Kidney epithelial cell (primary cell): ENCODE data around the gene ALOX15. TPM values are rescaled to one million over a fixed set of nuclear protein-coding genes. Genes with fewer than 3 reads are reported as not detected.

Experiments used
- DNase-seq: peaks from one replicate; pipeline ENCODE4 v3.0.0-alpha.2; 2010; ENCODE audit warnings: low read depth
- H3K27me3 ChIP-seq: 2 replicates; pipeline ENCODE4 v1.6.0; 2011; ENCODE audit warnings: low read length; ENCODE audit not compliant: control insufficient read depth, insufficient read depth
- H3K36me3 ChIP-seq: 2 replicates; pipeline ENCODE4 v1.5.1; 2011; ENCODE audit warnings: low read length; ENCODE audit not compliant: control insufficient read depth, insufficient read depth
- H3K4me3 ChIP-seq: 2 replicates; pipeline ENCODE4 v1.5.1; 2011; ENCODE audit warnings: low read depth, mild to moderate bottlenecking, control low read depth, low read length
- CTCF ChIP-seq: IDR thresholded peaks from 2 replicates; pipeline ENCODE4 v1.5.1; 2011; ENCODE audit warnings: mild to moderate bottlenecking, moderate library complexity, low read length, control low read depth, inconsistent platforms; ENCODE audit not compliant: insufficient read depth, poor library complexity, severe bottlenecking
- total RNA-seq: library from RNA; depleted of rRNA; stranded (reverse); fragments of >200 nt; gene quantifications from 2 replicates; pipeline ENCODE4 v1.2.3, GENCODE V29; 2015

ALOX15 gene
- total RNA-seq, 1 donor from 2014 or later, result not detected

GRCh38 chr17:4635823-4636375, 5.6 kb downstream of the ALOX15 start:
- H3K36me3 ChIP-seq, result no peaks in the 10 kb centered on the region
- DNase-seq, result no peak
- peaks cover 36% of the 10 kb centered on the region for H3K27me3 ChIP-seq
- H3K4me3 ChIP-seq, result no peak overlapping the region
- no peak for TF ChIP-seq CTCF

GRCh38 chr17:4634976-4635375, 6.5 kb downstream of the ALOX15 start:
- DNase-seq, result no peak
- peaks cover 31% of the 10 kb centered on the region for H3K27me3 ChIP-seq
- no peaks in the 10 kb centered on the region for H3K36me3 ChIP-seq
- no peak for TF ChIP-seq CTCF
- H3K4me3 ChIP-seq, result no peak overlapping the region

- Histone ChIP-seq H3K36me3 (no peaks in the 10 kb centered on the region), H3K4me3 (no peak overlapping the region), H3K27me3 (peaks cover 20% of the 10 kb centered on the region)
- no peak for TF ChIP-seq CTCF
- no peak for DNase-seq
These were observed 7.8 kb downstream of the ALOX15 start for GRCh38 chr17:4633643-4634042.

GRCh38 chr17:4632581-4632920, 8.9 kb downstream of the ALOX15 start:
- DNase-seq, result no peak
- Histone ChIP-seq H3K4me3 (no peak overlapping the region), H3K27me3 (peaks cover 17% of the 10 kb centered on the region), H3K36me3 (no peaks in the 10 kb centered on the region)
- TF ChIP-seq CTCF, result no peak

- no peaks in the 10 kb centered on the region for H3K36me3 ChIP-seq
- peak; percentile 43 for DNase-seq
These were observed 9.5 kb downstream of the ALOX15 start for GRCh38 chr17:4631836-4632580.

More at GRCh38 chr17:4631836-4632580, 9.5 kb downstream of the ALOX15 start:
- no peak for TF ChIP-seq CTCF
- Histone ChIP-seq H3K4me3 (no peak overlapping the region), H3K27me3 (peaks cover 16% of the 10 kb centered on the region)
